SK-N-SH treated with all-trans-retinoic acid at 6 μM for 48 hours (cell line): ENCODE data around the gene VCX2.
"Not testable (repeated sequence)": the region's sequence is repeated elsewhere in the genome, so short reads cannot be mapped to it uniquely, and the experiment has no call there.

ENCODE experiments used
- ATAC-seq: fragments of 200-7000 bp; cut with Tn5 transposase; 3 replicates; pipeline ENCODE4 v1.9.1; 2020; ENCODE audit warnings: mild to moderate bottlenecking, moderate library complexity
- ARNTL ChIP-seq: fragments of 450-650 bp; formaldehyde crosslinking; IDR thresholded peaks from 2 replicates; pipeline ENCODE4 v1.5.0; 2020; ENCODE audit warnings: low read depth, mild to moderate bottlenecking, moderate library complexity, borderline replicate concordance
- BACH2 ChIP-seq: fragments of 250-450 bp; sonication (Bioruptor Pico); IDR thresholded peaks from 2 replicates; pipeline ENCODE4 v1.9.0; 2021; ENCODE audit warnings: mild to moderate bottlenecking, borderline replicate concordance
- CREB5 ChIP-seq: fragments of 250-450 bp; sonication (Bioruptor Pico); IDR thresholded peaks from 2 replicates; pipeline ENCODE4 v1.5.1; 2020; ENCODE audit warnings: low read depth, mild to moderate bottlenecking, moderate library complexity
- CSDC2 ChIP-seq: fragments of 250-450 bp; sonication (Bioruptor Pico); IDR thresholded peaks from 2 replicates; pipeline ENCODE4 v1.5.0; 2020; ENCODE audit warnings: mild to moderate bottlenecking, moderate library complexity
- ESRRG ChIP-seq: fragments of 250-450 bp; sonication (Bioruptor Pico); IDR thresholded peaks from 2 replicates; pipeline ENCODE4 v1.6.1; 2021; ENCODE audit warnings: mild to moderate bottlenecking
- GLIS3 ChIP-seq: fragments of 250-450 bp; sonication (Bioruptor Pico); IDR thresholded peaks from 2 replicates; pipeline ENCODE4 v1.5.0; 2020; ENCODE audit warnings: mild to moderate bottlenecking, moderate library complexity
- ISL1 ChIP-seq: fragments of 250-450 bp; sonication (Bioruptor Pico); IDR thresholded peaks from 2 replicates; pipeline ENCODE4 v2.1.2; 2022; ENCODE audit warnings: mild to moderate bottlenecking, moderate library complexity
- OSR1 ChIP-seq: fragments of 250-450 bp; sonication (Bioruptor Pico); IDR thresholded peaks from 2 replicates; pipeline ENCODE4 v1.8.0; 2022; ENCODE audit warnings: moderate library complexity, mild to moderate bottlenecking, inconsistent platforms
- PATZ1 ChIP-seq: fragments of 250-450 bp; sonication (Bioruptor Pico); IDR thresholded peaks from 2 replicates; pipeline ENCODE4 v1.8.0; 2020; ENCODE audit warnings: mild to moderate bottlenecking, moderate library complexity, borderline replicate concordance
- PPARA ChIP-seq: fragments of 250-450 bp; sonication (Bioruptor Pico); IDR thresholded peaks from 2 replicates; pipeline ENCODE4 v1.5.0; 2020; ENCODE audit warnings: mild to moderate bottlenecking, borderline replicate concordance
- RARB ChIP-seq: fragments of 250-450 bp; sonication (Bioruptor Pico); IDR thresholded peaks from 2 replicates; pipeline ENCODE4 v1.8.0; 2021; ENCODE audit warnings: mild to moderate bottlenecking, moderate library complexity
- TCF4 ChIP-seq: fragments of 250-450 bp; sonication (Bioruptor Pico); IDR thresholded peaks from 2 replicates; pipeline ENCODE4 v1.8.0; 2021; ENCODE audit warnings: mild to moderate bottlenecking, moderate library complexity, borderline replicate concordance
- TOX ChIP-seq: fragments of 250-450 bp; sonication (Bioruptor Pico); IDR thresholded peaks from 2 replicates; pipeline ENCODE4 v1.8.0; 2021; ENCODE audit warnings: mild to moderate bottlenecking, moderate library complexity, borderline replicate concordance
- ZC3H10 ChIP-seq: fragments of 250-450 bp; sonication (Bioruptor Pico); IDR thresholded peaks from 2 replicates; pipeline ENCODE4 v1.5.1; 2021; ENCODE audit warnings: mild to moderate bottlenecking, moderate library complexity
- ZFP3 ChIP-seq: fragments of 250-450 bp; sonication (Bioruptor Pico); IDR thresholded peaks from 2 replicates; pipeline ENCODE4 v1.5.0; 2020; ENCODE audit warnings: mild to moderate bottlenecking, moderate library complexity
- ZNF565 ChIP-seq: fragments of 450-650 bp; formaldehyde crosslinking; conservative IDR thresholded peaks from 2 replicates; pipeline ENCODE4 v1.5.0; 2020; ENCODE audit warnings: low read depth, mild to moderate bottlenecking, moderate library complexity
- ZNF70 ChIP-seq: fragments of 450-650 bp; formaldehyde crosslinking; IDR thresholded peaks from 2 replicates; pipeline ENCODE4 v1.5.0; 2020; ENCODE audit warnings: mild to moderate bottlenecking, moderate library complexity
- ZNF8 ChIP-seq: fragments of 450-650 bp; formaldehyde crosslinking; IDR thresholded peaks from 2 replicates; pipeline ENCODE4 v1.5.0; 2020; ENCODE audit warnings: mild to moderate bottlenecking, moderate library complexity
- TF ChIP-seq, protein P1 (sequence below): fragments of 250-450 bp; sonication (Bioruptor Pico); IDR thresholded peaks from 2 replicates; pipeline ENCODE4 v1.5.1; 2021; ENCODE audit warnings: mild to moderate bottlenecking, moderate library complexity
- TF ChIP-seq, protein P2 (sequence below): fragments of 250-450 bp; sonication (Bioruptor Pico); IDR thresholded peaks from 2 replicates; pipeline ENCODE4 v1.8.0; 2021; ENCODE audit warnings: low read depth, mild to moderate bottlenecking, moderate library complexity, borderline replicate concordance

The VCX2 gene

DNA sequence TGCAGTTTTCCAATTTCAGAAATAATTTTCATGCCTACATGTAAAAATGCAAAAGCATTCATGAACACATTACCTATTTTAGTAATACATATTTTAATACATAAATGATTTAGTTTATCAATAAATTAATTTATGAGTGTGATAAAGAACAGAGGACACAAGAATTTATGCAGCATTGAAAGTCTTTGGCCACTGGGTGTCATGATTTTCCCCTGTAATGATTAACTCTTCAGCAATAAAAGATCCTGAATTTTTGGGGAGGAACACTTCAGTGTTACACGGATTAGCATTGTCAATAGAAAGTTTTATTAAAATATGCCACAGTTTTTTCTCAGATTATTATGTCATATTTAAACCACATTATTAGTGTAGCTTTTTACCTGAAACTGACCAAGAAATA, 8.6 kb upstream of the VCX2 start:
- TF ChIP-seq TOX: no peak
- no peak for TF ChIP-seq ISL1 (CRISPR knock-in tag)
- TF ChIP-seq PPARA (CRISPR knock-in tag): no peak
- no peak for TF ChIP-seq ARNTL (CRISPR knock-in tag)
- TF ChIP-seq ZFP3: no peak
- TF ChIP-seq TCF4: no peak
- TF ChIP-seq GLIS3 (CRISPR knock-in tag): no peak
- no peak for TF ChIP-seq ZNF565 (CRISPR knock-in tag)
- TF ChIP-seq ZNF70: no peak
- TF ChIP-seq OSR1: no peak
- no peak for TF ChIP-seq ESRRG (CRISPR knock-in tag)
- TF ChIP-seq ZC3H10 (CRISPR knock-in tag): no peak
- TF ChIP-seq RARB (CRISPR knock-in tag): no peak
- TF ChIP-seq, protein P1, sequence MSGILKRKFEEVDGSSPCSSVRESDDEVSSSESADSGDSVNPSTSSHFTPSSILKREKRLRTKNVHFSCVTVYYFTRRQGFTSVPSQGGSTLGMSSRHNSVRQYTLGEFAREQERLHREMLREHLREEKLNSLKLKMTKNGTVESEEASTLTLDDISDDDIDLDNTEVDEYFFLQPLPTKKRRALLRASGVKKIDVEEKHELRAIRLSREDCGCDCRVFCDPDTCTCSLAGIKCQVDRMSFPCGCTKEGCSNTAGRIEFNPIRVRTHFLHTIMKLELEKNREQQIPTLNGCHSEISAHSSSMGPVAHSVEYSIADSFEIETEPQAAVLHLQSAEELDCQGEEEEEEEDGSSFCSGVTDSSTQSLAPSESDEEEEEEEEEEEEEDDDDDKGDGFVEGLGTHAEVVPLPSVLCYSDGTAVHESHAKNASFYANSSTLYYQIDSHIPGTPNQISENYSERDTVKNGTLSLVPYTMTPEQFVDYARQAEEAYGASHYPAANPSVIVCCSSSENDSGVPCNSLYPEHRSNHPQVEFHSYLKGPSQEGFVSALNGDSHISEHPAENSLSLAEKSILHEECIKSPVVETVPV: no peak
- no peak for TF ChIP-seq ZNF8
- no peak for TF ChIP-seq PATZ1 (CRISPR knock-in tag)
- TF ChIP-seq, all 23 proteins: peak for 0
- ATAC-seq: no peak

DNA sequence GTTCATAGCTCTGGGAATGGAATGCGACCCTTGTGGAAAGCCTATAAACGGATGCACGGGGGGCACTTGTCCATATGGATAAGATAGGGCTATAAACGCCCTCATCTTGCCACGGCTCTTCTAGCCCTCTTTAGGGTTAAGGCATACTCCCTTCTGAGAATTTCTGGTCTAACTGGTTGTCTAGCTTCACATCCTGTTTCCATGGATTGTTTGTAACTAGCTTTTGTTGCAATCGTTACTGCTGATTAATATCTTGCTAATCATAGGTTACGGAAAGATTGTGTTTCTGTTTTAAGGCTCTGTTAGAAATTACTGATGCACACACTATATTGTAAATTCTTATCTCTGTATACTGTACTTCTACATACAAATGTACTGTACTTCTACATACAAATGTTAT, 17.1 kb downstream of the VCX2 start:
- ATAC-seq: not testable (repeated sequence)

GRCh38 chrX:8147226-8147625, 23.8 kb downstream of the VCX2 start:
- TF ChIP-seq CSDC2 (no peak), TOX (no peak), ZFP3 (no peak), PPARA (CRISPR knock-in tag) (no peak), ISL1 (CRISPR knock-in tag) (no peak), CREB5 (no peak), TCF4 (no peak), BACH2 (CRISPR knock-in tag) (no peak)
- TF ChIP-seq, protein P1: no peak
- TF ChIP-seq, protein P2, sequence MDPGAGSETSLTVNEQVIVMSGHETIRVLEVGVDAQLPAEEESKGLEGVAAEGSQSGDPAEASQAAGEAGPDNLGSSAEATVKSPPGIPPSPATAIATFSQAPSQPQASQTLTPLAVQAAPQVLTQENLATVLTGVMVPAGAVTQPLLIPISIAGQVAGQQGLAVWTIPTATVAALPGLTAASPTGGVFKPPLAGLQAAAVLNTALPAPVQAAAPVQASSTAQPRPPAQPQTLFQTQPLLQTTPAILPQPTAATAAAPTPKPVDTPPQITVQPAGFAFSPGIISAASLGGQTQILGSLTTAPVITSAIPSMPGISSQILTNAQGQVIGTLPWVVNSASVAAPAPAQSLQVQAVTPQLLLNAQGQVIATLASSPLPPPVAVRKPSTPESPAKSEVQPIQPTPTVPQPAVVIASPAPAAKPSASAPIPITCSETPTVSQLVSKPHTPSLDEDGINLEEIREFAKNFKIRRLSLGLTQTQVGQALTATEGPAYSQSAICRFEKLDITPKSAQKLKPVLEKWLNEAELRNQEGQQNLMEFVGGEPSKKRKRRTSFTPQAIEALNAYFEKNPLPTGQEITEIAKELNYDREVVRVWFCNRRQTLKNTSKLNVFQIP (CRISPR knock-in tag): no peak
- no peak for ATAC-seq

- no peak for ATAC-seq
- no peak for TF ChIP-seq ZNF70
Observed at GRCh38 chrX:8144925-8145324, 26.1 kb downstream of the VCX2 start.

DNA sequence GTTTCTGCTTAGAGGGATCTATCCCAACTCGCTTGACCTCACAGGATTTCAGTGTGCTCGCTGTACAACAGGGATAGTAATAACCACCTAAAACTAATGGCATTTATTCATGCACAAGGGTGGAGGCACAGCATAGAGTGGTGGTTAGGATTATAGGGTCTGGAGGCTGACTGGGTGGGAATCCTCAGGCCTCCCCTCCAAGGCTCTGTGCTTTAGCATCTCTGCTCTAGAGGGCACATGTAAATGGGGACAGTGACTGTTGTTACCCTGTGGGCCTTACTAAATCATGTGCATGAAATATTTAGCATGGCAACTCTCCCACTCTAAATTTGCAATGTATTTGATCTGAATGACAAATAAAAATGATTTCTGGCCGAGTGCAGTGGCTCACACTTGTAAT, 29.2 kb downstream of the VCX2 start:
- ATAC-seq: no peak
- TF ChIP-seq TCF4: no peak
- no peak for TF ChIP-seq ZNF70
- no peak for TF ChIP-seq ZC3H10 (CRISPR knock-in tag)
- TF ChIP-seq, protein P1: no peak
- TF ChIP-seq OSR1: no peak
